HEK293 (cell line): ENCODE results near the gene GINS2.

ENCODE experiments used
- GLIS1 ChIP-seq: fragments of 450-650 bp; formaldehyde crosslinking; IDR thresholded peaks from 2 replicates; pipeline ENCODE4 v1.5.1; 2016; ENCODE audit warnings: missing biosample characterization, missing genetic modification characterization
- IKZF3 ChIP-seq: fragments of 450-650 bp; IDR thresholded peaks from 2 replicates; pipeline ENCODE4 v1.5.0; 2018; ENCODE audit warnings: missing biosample characterization, mild to moderate bottlenecking, missing genetic modification characterization, moderate library complexity
- KLF17 ChIP-seq: fragments of 450-650 bp; formaldehyde crosslinking; IDR thresholded peaks from 2 replicates; pipeline ENCODE4 v1.5.1; 2016; ENCODE audit warnings: missing biosample characterization, missing genetic modification characterization
- MYNN ChIP-seq: fragments of 450-650 bp; formaldehyde crosslinking; IDR thresholded peaks from 2 replicates; pipeline ENCODE4 v1.5.1; 2016; ENCODE audit warnings: missing biosample characterization, missing genetic modification characterization, borderline replicate concordance
- OSR2 ChIP-seq: fragments of 450-650 bp; formaldehyde crosslinking; IDR thresholded peaks from 2 replicates; pipeline ENCODE4 v1.5.1; 2016; ENCODE audit warnings: missing biosample characterization, missing genetic modification characterization
- PATZ1 ChIP-seq: fragments of 450-650 bp; formaldehyde crosslinking; IDR thresholded peaks from 2 replicates; pipeline ENCODE4 v1.5.1; 2016; ENCODE audit warnings: missing biosample characterization, missing genetic modification characterization
- ZBTB8A ChIP-seq: fragments of 450-650 bp; formaldehyde crosslinking; IDR thresholded peaks from 2 replicates; pipeline ENCODE4 v1.5.1; 2016; ENCODE audit warnings: missing biosample characterization, missing genetic modification characterization
- ZNF350 ChIP-seq: fragments of 450-650 bp; formaldehyde crosslinking; IDR thresholded peaks from 2 replicates; pipeline ENCODE4 v1.5.0; 2017; ENCODE audit warnings: missing biosample characterization, mild to moderate bottlenecking, missing genetic modification characterization
- ZNF426 ChIP-seq: fragments of 450-650 bp; formaldehyde crosslinking; IDR thresholded peaks from 2 replicates; pipeline ENCODE4 v1.5.1; 2017; ENCODE audit warnings: missing biosample characterization, missing genetic modification characterization, mild to moderate bottlenecking, inconsistent platforms, moderate library complexity
- ZNF433 ChIP-seq: fragments of 450-650 bp; formaldehyde crosslinking; IDR thresholded peaks from 2 replicates; pipeline ENCODE4 v1.5.1; 2016; ENCODE audit warnings: missing biosample characterization, missing genetic modification characterization, low read depth
- ZNF501 ChIP-seq: fragments of 450-650 bp; formaldehyde crosslinking; IDR thresholded peaks from 2 replicates; pipeline ENCODE4 v1.5.1; 2016; ENCODE audit warnings: missing biosample characterization, missing genetic modification characterization
- ZNF600 ChIP-seq: fragments of 450-650 bp; formaldehyde crosslinking; IDR thresholded peaks from 2 replicates; pipeline ENCODE4 v1.5.1; 2016; ENCODE audit warnings: missing biosample characterization, missing genetic modification characterization
- ZNF623 ChIP-seq: fragments of 450-650 bp; formaldehyde crosslinking; IDR thresholded peaks from 2 replicates; pipeline ENCODE4 v1.5.1; 2016; ENCODE audit warnings: missing biosample characterization, missing genetic modification characterization
- ZNF624 ChIP-seq: fragments of 450-650 bp; formaldehyde crosslinking; IDR thresholded peaks from 2 replicates; pipeline ENCODE4 v1.5.1; 2017; ENCODE audit warnings: missing biosample characterization, missing genetic modification characterization
- ZNF677 ChIP-seq: fragments of 450-650 bp; IDR thresholded peaks from 2 replicates; pipeline ENCODE4 v1.5.0; 2018; ENCODE audit warnings: missing biosample characterization, mild to moderate bottlenecking, missing genetic modification characterization, moderate library complexity
- ZNF701 ChIP-seq: fragments of 450-650 bp; formaldehyde crosslinking; IDR thresholded peaks from 2 replicates; pipeline ENCODE4 v1.5.1; 2016; ENCODE audit warnings: missing biosample characterization, missing genetic modification characterization
- ZNF776 ChIP-seq: fragments of 450-650 bp; formaldehyde crosslinking; IDR thresholded peaks from 2 replicates; pipeline ENCODE4 v1.5.0; 2017; ENCODE audit warnings: missing biosample characterization, missing genetic modification characterization, borderline replicate concordance
- ZNF792 ChIP-seq: fragments of 450-650 bp; formaldehyde crosslinking; IDR thresholded peaks from 2 replicates; pipeline ENCODE4 v1.5.1; 2016; ENCODE audit warnings: missing biosample characterization, missing genetic modification characterization
- ZNF843 ChIP-seq: fragments of 450-650 bp; formaldehyde crosslinking; IDR thresholded peaks from 2 replicates; pipeline ENCODE4 v1.5.1; 2016; ENCODE audit warnings: missing biosample characterization, missing genetic modification characterization
- ZSCAN16 ChIP-seq: fragments of 450-650 bp; formaldehyde crosslinking; IDR thresholded peaks from 2 replicates; pipeline ENCODE4 v1.5.1; 2016; ENCODE audit warnings: missing biosample characterization, missing genetic modification characterization
- ZSCAN23 ChIP-seq: fragments of 450-650 bp; formaldehyde crosslinking; IDR thresholded peaks from 2 replicates; pipeline ENCODE4 v1.5.1; 2016; ENCODE audit warnings: missing biosample characterization, missing genetic modification characterization
- TF ChIP-seq, protein P1 (sequence below): fragments of 450-650 bp; formaldehyde crosslinking; IDR thresholded peaks from 2 replicates; pipeline ENCODE4 v1.5.1; 2016; ENCODE audit warnings: missing biosample characterization, missing genetic modification characterization
- TF ChIP-seq, protein P2 (sequence below): fragments of 450-650 bp; formaldehyde crosslinking; IDR thresholded peaks from 2 replicates; pipeline ENCODE4 v1.5.1; 2016; ENCODE audit warnings: missing biosample characterization, missing genetic modification characterization
- TF ChIP-seq, protein P3 (sequence below): fragments of 450-650 bp; formaldehyde crosslinking; IDR thresholded peaks from 2 replicates; pipeline ENCODE4 v1.5.1; 2017; ENCODE audit warnings: missing biosample characterization, missing genetic modification characterization
- TF ChIP-seq, protein P4 (sequence below): fragments of 450-650 bp; IDR thresholded peaks from 2 replicates; pipeline ENCODE4 v1.5.1; 2018; ENCODE audit warnings: missing biosample characterization, missing genetic modification characterization
- TF ChIP-seq, protein P5 (sequence below): fragments of 450-650 bp; formaldehyde crosslinking; IDR thresholded peaks from 2 replicates; pipeline ENCODE4 v1.5.1; 2016; ENCODE audit warnings: missing biosample characterization, missing genetic modification characterization

Gene GINS2

DNA sequence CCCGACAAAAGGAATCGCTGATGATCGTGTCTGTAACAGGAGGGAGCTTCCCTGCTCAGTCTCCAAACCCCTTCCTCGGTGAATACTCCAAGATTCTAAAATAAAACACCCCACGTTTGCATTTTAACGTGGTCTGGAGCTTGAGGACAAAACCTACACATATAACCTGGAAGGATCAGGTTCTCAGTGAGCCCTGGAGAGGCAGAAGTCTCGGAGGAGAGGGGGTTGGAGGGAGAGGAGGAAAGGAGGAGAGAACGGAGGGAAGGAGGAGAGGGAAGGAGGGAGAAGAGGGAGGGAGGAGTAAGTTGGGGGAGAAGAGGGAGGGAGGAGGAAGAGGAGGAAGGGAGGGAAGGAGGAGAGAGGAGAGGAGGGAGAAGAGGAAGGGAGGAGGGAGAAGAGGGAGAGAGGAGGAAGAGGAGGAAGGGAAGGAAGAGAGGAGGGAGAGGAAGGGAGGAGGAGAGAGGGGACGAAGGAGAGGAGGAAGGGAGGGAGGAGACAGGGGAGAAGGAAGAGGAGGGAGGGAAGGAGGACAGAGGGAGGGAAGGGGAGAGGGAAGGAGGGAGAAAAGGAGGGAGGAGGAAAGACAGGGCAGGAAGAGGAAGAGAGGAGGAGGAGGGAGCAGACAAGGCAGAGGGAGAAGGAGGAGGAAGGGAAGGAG is 27.4 kb upstream of the GINS2 start (continued):
- TF ChIP-seq, protein P1, sequence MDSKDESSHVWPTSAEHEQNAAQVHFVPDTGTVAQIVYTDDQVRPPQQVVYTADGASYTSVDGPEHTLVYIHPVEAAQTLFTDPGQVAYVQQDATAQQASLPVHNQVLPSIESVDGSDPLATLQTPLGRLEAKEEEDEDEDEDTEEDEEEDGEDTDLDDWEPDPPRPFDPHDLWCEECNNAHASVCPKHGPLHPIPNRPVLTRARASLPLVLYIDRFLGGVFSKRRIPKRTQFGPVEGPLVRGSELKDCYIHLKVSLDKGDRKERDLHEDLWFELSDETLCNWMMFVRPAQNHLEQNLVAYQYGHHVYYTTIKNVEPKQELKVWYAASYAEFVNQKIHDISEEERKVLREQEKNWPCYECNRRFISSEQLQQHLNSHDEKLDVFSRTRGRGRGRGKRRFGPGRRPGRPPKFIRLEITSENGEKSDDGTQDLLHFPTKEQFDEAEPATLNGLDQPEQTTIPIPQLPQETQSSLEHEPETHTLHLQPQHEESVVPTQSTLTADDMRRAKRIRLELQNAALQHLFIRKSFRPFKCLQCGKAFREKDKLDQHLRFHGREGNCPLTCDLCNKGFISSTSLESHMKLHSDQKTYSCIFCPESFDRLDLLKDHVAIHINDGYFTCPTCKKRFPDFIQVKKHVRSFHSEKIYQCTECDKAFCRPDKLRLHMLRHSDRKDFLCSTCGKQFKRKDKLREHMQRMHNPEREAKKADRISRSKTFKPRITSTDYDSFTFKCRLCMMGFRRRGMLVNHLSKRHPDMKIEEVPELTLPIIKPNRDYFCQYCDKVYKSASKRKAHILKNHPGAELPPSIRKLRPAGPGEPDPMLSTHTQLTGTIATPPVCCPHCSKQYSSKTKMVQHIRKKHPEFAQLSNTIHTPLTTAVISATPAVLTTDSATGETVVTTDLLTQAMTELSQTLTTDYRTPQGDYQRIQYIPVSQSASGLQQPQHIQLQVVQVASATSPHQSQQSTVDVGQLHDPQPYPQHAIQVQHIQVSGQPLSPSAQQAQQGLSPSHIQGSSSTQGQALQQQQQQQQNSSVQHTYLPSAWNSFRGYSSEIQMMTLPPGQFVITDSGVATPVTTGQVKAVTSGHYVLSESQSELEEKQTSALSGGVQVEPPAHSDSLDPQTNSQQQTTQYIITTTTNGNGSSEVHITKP = no peak
- TF ChIP-seq, protein P2, sequence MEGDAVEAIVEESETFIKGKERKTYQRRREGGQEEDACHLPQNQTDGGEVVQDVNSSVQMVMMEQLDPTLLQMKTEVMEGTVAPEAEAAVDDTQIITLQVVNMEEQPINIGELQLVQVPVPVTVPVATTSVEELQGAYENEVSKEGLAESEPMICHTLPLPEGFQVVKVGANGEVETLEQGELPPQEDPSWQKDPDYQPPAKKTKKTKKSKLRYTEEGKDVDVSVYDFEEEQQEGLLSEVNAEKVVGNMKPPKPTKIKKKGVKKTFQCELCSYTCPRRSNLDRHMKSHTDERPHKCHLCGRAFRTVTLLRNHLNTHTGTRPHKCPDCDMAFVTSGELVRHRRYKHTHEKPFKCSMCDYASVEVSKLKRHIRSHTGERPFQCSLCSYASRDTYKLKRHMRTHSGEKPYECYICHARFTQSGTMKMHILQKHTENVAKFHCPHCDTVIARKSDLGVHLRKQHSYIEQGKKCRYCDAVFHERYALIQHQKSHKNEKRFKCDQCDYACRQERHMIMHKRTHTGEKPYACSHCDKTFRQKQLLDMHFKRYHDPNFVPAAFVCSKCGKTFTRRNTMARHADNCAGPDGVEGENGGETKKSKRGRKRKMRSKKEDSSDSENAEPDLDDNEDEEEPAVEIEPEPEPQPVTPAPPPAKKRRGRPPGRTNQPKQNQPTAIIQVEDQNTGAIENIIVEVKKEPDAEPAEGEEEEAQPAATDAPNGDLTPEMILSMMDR (tag by site-specific recombination) = no peak
- TF ChIP-seq, protein P3, sequence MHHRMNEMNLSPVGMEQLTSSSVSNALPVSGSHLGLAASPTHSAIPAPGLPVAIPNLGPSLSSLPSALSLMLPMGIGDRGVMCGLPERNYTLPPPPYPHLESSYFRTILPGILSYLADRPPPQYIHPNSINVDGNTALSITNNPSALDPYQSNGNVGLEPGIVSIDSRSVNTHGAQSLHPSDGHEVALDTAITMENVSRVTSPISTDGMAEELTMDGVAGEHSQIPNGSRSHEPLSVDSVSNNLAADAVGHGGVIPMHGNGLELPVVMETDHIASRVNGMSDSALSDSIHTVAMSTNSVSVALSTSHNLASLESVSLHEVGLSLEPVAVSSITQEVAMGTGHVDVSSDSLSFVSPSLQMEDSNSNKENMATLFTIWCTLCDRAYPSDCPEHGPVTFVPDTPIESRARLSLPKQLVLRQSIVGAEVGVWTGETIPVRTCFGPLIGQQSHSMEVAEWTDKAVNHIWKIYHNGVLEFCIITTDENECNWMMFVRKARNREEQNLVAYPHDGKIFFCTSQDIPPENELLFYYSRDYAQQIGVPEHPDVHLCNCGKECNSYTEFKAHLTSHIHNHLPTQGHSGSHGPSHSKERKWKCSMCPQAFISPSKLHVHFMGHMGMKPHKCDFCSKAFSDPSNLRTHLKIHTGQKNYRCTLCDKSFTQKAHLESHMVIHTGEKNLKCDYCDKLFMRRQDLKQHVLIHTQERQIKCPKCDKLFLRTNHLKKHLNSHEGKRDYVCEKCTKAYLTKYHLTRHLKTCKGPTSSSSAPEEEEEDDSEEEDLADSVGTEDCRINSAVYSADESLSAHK = no peak
- TF ChIP-seq ZNF501 (tag by site-specific recombination) (no peak), ZNF623 (tag by site-specific recombination) (no peak), ZNF624 (tag by site-specific recombination) (no peak), ZNF677 (tag by site-specific recombination) (no peak), ZNF792 (tag by site-specific recombination) (no peak), ZNF426 (tag by site-specific recombination) (no peak), ZNF350 (tag by site-specific recombination) (no peak), ZNF600 (tag by site-specific recombination) (no peak), OSR2 (tag by site-specific recombination) (no peak), MYNN (tag by site-specific recombination) (no peak), KLF17 (no peak), ZNF843 (tag by site-specific recombination) (0 out of 2 replicates have a peak, but pooled peaks have one; percentile 16), ZBTB8A (tag by site-specific recombination) (no peak), ZNF701 (tag by site-specific recombination) (no peak), PATZ1 (tag by site-specific recombination) (0 out of 2 replicates have a peak, but pooled peaks have one; percentile 40), ZSCAN23 (tag by site-specific recombination) (no peak), ZSCAN16 (tag by site-specific recombination) (no peak), IKZF3 (tag by site-specific recombination) (no peak), GLIS1 (tag by site-specific recombination) (no peak), ZNF776 (no peak), ZNF433 (tag by site-specific recombination) (no peak)
- TF ChIP-seq, protein P4, sequence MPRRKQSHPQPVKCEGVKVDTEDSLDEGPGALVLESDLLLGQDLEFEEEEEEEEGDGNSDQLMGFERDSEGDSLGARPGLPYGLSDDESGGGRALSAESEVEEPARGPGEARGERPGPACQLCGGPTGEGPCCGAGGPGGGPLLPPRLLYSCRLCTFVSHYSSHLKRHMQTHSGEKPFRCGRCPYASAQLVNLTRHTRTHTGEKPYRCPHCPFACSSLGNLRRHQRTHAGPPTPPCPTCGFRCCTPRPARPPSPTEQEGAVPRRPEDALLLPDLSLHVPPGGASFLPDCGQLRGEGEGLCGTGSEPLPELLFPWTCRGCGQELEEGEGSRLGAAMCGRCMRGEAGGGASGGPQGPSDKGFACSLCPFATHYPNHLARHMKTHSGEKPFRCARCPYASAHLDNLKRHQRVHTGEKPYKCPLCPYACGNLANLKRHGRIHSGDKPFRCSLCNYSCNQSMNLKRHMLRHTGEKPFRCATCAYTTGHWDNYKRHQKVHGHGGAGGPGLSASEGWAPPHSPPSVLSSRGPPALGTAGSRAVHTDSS (tag by site-specific recombination) = peak; percentile 75
- TF ChIP-seq, protein P5, sequence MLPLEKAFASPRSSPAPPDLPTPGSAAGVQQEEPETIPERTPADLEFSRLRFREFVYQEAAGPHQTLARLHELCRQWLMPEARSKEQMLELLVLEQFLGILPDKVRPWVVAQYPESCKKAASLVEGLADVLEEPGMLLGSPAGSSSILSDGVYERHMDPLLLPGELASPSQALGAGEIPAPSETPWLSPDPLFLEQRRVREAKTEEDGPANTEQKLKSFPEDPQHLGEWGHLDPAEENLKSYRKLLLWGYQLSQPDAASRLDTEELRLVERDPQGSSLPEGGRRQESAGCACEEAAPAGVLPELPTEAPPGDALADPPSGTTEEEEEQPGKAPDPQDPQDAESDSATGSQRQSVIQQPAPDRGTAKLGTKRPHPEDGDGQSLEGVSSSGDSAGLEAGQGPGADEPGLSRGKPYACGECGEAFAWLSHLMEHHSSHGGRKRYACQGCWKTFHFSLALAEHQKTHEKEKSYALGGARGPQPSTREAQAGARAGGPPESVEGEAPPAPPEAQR (tag by site-specific recombination) = no peak
